HG03460 (cell line): ENCODE measurements around the gene INS.
"Not testable (repeated sequence)": the region's sequence is repeated elsewhere in the genome, so short reads cannot be mapped to it uniquely, and the experiment has no call there.

Source experiments
- ATAC-seq: cut with Tn5 transposase; IDR thresholded peaks from one replicate; pipeline ENCODE4 v1.9.1; 2021; ENCODE audit not compliant: unreplicated experiment

The INS gene

DNA sequence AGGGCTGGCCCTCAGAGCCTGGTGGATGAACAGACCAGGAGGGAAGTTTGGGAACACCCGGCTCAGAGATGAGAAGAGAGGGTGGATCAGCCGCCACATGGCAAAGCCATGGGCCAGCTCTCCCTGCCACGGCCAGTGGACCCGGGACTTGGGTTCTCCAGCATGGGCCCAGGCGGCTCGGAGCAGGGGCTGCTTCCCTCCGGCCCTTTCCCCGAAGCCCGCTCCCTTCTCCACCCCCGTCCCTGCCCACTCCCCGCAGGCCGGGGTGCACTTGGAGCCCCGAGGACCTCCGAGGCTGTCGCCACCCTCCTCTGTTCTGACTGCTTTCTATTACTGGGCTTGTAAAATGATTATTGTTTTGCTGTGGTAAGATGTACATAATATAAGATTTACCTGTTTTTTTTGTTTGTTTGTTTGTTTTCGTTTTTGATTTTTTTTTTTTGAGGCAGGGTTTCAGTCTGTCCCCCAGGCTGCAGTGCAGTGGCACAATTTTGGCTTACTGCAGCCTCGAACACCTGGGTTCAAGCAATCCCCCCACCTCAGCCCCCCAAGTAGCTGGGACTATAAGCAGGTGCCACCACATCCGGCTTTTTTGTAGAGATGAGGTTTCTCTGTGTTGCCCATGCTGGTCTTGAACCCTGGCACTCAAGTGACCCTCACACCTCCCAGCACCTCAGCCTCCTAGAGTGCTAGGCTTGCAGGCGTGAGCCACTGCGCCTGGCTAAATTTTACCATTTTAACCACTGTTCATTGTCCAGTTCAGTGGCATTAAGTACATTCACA, 21.9 kb upstream of the INS start:
- no peak for ATAC-seq

DNA sequence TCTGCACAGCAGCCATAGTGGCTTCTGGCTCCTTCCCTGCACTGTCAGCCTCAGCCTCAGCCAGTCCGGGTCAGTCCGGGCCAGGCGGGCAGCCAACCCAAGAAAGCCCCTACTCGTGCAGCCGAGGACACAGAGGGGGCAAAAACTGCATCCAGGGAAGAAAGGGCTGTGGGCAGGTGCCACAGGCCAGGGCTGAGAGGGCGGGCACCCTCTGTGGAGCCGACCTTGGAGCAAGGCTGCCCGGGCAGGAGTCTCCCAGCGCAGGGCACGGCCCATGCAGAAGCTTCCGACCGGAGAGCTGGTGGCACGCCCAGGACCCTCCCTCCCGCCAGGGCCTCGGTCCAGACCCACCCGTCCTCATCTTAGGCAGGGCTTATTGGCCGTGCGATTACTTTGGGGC, 21.1 kb upstream of the INS start:
- ATAC-seq: no peak

DNA sequence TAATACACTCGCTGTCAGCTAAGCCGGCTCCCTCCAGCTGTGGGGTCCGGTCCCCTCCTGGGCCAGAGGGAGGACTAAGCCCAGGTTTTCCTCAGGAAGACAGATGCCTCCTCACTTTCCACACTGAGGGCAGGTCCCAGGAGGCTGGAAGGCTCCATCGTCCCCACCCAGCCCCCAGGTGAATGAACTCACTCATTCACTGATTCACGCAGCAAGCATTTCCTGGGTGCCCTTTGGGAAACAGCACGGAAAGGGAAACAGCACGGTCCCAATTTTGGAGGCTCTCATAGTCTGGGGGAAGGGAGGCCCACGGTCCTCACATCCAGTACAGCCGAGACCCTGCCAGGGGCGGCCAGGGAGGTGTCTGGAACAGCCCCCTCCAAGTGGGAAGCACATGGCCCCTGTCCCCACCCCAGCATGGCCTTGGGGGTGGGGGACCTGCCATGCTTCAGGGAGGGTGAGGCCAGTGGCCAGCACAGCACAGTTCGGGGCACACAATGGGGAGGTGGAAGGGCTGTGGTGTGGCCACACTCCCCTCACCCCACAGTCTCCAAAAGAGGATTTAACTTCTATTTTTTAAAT, 19.9 kb upstream of the INS start:
- ATAC-seq: no peak

DNA sequence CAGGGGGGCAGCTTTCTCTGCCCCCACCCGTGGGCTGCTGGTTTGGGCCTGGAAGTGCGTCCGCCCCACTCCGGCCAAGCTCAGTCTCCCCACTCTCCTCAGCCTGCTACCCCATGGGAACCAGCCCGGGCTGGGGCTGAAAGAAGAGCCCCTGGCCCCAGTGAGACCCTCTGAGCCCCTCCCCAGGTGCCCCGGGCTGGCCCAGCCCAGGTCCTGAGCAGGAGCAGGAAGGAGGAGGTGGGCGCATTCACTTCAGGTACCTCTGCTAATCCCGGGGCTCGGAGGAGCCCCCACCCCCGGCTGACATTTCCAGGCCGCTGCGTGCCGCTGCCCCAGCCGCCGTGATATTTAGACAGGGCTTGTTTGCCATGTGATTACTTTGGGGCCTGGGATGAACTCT, 19.3 kb upstream of the INS start:
- no peak for ATAC-seq

DNA sequence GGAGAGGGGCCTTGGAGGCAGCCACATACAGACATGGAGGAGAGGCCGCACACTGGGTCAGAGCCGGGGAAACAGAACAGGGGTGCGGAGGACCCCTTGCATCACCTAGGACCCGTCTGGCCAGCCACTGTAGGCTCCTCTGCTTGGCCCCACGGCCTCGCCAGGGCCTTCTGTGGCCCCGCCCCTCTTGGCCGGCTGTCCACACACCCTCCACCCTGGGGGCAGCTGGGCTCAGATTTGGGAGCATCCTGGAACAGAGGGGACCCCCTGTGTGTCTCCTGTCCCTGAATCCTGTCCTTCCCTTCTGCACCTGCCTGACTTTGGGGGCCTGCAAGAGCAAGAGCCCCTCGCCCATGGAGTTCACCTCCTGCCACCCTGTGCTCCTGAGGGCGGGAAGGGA, 18.5 kb upstream of the INS start:
- no peak for ATAC-seq

DNA sequence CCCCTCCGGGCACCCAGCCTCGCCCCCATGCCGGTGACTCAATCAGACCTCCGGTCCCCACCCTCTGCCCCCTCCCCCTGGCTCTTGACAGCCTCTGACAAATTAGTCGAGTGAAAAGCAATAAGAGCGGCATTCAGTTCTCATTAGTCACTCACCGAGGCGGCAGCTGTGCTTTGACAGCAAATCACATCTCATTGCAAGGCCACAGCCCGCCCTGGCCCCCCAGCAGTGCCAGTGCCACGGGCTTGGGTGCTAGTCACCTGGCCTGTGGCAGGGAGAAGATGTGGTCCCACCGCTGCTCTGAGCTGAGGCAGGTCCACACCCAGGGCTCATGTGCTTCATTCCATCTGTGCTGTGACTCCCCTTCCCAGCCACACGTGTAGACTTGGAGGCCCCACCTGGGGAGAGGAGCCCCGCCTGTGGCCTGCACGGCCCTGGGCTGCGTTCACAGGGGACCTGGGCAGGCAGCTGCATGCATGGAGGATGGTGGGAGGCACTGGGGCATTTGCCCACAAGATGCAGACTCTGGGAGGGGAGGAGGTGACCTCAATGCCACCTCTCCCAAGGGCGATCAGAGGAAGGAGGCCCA, 18.0 kb upstream of the INS start:
- no peak for ATAC-seq

DNA sequence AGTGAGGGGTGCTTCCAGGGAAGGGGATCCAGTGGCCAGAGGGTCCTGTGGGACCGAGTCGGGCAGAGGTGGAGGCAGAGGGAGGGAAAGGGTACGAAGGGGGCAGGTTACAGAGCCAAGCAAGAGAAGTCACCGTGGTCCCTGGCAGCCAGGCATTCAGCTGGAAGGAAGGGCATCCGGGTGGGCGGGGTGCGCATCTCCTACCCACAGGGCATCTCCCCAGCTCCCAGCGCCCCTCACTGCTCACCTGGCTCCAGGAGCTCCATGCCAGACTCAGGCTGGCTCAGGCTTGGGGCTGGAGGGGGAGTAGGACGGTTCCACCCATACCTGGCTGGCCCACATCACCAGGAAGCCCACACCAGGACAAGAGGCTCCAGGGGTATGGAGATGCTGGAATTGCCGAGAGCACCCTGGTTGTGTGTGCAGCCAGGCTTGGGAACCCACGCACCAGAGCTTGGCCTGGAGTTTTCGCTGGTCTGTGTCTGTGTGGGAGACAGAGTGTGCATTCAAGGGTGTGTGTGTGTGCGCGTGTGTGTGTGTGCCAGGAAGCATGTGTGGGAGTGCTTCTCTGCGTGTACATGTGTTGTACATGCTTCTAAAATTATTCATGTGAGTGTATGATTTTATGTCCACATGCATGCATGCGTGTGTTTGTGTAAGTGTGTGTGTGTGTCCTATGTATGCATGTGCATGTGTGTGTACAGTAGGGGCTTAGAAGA, 17.2 kb upstream of the INS start:
- ATAC-seq: not testable (repeated sequence)

DNA sequence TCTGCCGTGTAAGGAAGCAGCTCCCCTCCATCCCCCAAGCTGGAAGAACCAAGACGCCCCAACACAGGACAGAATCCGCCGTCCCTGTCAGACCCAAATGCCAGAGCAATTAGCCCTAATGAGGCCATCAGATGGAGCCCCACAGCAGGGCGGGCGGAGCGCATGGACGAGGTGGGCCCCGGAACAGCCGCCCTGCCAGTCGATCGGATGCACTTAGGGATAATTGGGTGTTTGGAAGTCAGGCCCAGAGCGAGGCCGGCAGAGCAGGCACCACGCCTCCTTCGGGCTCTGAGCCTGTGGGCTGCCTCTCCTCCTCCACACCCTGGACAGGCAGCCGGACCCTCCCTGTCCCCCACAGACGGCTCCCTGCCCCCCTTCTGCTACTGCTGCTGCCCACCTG, 16.1 kb upstream of the INS start:
- ATAC-seq: no peak

DNA sequence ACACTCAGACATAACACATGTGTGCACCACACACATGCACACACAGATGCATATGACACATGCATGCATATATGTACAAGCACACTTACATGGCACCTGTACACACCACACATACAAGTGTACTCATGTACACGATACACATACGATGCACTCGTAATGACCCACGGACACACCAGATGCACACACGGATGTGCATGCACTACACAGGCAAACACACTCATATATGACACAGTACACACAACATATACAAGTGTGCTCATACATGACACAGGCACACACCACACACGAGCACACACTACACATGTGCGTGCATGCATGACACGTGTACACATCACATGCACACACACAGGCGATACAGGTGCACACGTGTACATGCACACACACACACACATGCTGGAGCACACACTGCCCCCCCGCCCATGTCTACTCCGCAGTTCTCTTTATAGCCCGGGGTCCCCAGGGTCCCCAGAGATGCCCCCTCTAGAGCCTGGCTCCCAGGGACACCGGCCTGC, 15.4 kb upstream of the INS start:
- ATAC-seq: no peak

DNA sequence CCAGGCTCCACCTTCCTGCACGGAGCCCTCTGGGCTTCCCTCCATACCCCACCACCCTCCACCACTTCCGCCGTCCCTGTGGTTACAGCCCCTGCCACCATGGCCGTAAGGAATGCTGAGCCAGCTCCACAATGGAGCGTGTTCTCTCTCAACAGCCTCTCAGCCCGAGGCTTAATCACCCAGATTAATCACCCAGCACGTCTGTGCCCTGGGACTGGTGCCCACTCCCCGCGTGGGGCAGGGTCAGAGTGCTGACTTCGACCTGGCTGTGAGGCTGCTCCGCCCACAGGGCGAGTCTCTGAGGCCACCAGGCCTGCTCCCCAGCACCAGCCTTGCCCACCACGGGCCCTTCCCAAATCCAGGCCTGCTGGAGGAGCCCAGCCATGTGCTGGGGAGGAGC, 14.7 kb upstream of the INS start:
- no peak for ATAC-seq

DNA sequence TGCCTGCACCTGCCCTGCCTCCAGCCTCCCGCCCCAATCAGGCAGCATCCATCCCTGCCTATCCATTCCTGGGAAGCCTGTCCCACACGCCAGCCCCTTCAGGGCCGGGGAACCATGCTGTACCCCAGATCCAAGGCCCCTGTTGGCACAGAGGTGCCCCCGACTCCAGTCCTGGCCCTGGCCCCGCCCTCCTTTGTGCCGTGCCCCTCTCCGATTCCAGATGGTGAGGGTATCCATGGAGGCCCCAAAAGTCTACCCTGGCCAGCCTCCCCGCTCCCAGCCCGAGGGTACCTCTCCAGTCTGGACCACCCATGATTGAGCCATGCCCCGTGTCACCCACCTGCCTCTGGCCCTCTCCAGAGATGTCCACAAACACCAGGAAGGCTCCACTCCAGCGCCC, 13.4 kb upstream of the INS start:
- ATAC-seq: no peak

DNA sequence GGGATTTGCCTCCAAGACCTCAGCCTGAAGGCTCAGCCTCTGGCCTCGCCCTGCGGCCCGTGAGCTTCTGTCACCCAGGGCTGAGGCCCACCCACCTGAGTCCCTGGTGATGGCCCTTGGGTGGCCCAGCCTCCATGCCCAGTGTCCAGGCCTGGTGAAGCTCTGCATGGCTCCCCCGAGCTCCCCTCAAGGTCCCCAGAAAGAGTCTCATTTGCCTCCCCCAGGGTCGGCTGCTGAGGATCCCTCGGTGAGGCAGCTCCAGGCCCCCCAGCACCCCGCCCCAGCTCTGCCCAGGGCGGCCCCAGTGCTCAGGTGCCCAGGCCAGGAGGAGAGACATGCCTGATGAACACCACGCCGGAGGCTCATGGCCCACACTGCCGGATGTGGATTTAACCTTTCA, 12.8 kb upstream of the INS start:
- no peak for ATAC-seq

DNA sequence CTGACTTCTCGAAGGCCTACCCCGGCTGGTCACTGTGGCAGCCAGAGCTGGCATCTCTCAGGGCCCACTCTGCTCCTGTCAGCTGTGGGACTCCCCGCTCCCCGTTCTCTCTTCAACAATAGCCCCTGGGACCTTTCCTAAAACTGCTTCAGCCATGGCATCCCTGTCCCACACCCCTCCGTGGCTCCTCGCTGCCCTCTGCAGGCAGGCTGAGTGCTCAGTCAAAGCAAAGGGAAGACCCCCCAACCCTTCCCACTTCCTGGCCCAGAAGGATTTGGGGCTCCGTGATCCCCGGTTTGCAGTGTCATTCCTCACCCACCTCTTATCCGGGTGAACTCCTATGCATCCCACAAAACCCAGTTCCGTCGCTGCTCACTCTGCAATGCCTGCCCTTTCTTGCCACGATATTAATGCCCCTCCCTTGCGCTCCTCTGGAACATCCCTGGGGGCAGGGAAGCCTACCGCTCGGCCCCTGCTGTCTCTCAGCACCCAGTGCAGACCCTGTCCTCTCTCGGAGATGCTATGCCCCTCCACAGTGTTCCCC, 12.2 kb upstream of the INS start:
- no peak for ATAC-seq

DNA sequence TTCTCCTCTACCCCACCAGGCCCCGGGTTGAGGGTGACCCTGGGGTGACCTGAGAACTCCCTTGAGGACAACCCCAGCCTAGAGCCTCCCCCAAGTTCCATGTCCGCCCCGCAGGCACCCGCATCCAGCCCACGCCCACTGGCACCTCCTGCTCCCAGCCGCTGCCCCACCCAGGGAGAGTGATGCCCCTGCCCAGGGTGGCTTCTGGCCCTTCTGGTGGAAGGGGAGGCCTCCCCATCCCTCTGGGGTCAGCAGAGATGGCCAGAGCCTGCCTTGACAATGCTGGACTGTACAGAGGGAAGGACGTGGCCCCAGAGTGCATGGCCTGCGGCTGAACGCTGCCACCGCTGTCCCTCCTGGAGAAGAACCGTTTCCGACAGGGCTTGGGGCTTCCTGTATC, 11.7 kb upstream of the INS start:
- ATAC-seq: no peak

DNA sequence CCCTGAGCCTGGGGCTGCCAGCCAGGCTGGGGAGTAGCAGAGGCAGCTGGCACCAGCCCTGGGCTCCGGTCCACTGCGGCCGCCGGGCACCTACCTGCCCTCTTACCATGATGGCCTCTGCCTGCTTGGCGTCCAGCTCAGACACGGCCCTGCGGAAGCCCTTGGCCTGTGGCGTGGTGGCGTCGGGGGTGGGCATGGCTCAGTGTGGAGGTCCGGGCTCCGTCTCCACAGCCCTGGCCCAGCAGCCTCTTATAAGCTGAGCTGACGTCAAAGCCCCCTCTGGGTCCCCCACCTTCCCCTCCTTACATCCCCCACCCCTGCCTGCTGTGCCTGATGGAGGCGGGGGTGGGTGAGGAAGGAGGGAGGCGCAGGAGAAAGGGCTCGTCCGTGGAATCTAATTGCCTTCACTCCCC, 10.6 kb upstream of the INS start, which contains the start of gene TH:
Gene TH (minus strand): TSS at position 225 of the 413 bp plus-strand sequence. CDS start 29 bp downstream, at position 196.
- ATAC-seq: no peak

DNA sequence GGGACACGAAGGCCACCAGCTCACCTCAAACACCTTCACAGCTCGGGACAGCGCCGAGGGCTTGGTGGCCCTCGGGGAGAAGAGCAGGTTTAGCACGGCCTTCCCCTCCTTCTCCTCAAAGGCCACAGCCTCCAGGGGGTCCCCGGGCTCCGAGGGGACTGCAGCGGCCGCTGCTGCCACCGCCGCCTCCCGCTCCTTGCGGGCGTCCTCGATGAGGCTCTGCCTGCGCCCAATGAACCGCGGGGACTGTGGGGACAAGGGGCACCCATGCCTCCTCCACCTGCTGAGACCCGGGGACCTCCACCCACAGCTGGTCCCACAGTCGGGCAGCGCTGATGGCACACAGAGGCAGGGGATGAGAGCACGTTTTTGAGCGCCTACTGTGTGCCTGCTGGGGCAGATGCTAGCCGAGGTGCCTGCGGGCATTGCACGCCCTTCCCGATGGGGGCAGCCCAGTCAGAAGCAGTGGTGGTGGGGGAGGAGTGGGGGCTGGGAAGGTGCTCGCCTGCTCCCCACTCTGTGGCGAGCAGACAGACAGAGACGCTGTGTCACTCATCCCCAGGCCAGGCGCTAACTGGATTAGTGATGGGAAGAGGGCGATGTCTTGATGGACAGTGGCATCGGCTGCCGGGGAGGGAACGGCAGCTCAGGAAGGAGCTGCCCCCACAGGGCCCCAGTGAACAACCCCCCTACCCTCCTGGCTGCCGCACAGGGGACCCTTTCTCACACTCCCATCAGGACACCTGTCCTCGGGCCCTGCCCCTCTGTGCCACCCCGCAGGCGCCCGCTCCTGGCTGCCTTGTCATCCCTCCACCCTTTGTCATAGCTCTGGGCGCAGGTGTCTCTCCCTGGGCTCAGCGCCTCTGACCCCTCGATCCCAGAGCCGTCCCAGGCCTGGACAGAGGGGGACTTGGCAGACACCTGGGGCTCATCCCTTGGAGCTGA, 8.9 kb upstream of the INS start:
- ATAC-seq: no peak

DNA sequence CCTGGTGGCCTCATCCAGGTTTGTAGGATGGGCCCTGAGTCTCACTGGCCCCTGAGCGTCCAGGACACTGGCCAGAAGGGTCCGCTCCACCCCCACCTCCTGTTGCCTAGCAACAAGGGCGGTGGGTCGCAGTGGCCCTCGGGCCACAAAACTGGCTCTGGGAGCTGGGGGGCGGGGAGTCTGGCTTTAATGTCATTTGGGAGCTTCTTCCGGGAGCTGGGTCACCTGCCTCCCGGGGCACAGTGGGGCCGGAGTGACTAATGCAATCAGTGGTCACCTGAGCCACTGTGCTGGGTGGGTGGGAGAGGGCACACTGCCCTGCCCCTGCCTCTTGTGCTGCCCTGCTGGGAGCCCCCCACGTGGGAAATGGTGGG, 8.0 kb upstream of the INS start:
- ATAC-seq: no peak

DNA sequence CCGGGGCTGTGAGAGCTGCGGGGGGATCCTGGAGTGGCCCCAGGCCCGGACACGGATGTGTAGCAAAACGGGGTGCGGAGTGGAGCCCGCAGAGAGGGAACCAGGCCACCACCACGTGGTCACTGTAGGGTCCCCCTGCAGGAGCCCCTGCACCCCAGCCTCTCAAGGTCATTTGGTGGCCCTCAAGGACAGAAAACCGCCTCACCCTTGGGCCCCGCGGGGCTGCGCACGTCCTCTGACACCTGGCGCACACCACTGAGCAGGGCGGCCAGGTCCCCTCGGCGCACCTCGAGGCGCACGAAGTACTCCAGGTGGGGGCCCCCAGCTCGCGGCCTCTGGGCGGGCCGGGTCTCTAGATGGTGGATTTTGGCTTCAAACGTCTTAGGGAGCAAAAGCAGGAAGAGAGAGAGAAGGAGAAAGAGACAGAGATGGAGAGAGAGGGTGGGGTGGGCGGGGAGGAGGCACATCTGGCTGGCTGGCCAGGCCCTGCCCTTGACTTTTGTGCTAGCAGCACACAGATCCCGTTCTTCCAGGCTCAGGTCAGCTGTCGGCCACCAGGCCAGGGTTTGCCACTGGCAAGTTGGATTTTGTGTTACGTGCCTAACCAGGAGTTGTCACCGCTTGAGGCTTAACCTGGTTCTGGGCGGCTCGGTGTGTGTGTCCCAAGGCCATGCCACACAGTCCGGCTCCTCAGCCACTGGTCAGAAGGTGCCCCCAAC, 7.4 kb upstream of the INS start:
- no peak for ATAC-seq

DNA sequence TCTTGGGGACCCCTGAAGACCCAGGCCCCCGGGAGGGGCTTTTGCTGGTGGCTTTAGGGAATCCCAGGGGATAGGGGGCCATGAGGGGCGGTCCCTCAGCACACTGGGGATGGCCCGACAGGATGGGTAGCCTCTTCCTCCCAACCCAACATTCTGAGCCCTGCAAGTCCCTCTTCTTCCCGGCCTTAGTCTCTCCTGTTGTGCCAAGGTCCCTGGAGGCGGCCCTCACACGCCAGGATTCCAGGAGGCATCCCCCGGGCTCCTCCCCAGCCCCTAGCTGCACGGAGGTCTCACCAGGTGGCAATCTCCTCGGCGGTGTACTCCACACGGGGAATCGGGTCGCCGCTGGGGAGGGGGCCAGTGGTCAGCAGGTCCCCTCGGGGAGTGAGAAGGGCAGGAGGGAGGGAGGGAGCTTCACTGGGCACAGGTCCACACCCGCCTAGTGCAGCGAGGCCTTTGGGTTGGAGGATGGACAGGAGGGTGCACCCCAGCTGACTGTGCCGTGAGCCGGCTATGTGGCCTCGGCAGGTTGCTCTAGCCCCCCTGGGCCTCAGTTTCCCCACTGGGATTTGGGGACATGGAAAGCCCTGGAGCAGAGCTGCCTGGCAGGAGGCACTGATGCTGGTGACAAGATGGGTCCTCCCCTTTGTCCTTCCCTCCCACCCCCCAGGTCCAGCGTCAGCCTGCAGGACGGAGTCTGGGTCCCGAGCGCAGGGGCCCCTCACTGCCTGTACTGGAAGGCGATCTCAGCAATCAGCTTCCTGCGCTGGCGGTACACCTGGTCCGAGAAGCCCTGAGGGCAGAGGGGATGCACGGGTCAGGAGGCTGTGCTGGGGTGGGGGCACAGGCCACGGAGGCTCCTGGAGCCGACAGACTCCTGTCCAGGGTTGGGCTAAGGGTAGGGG, 6.4 kb upstream of the INS start:
- ATAC-seq: no peak
